Suprapubic skin (tissue), 3 donors: Measurements from ENCODE around the gene AFF2.

Experiments
- CTCF ChIP-seq, 2 donors: fragments of 200-600 bp in 1 of 2; fragments of 450-650 bp in 1 of 2; sonication (generic) in 1 of 2; IDR thresholded peaks; one replicate each; pipeline ENCODE4 v1.5.1; 2016 to 2019; ENCODE audit warnings: antibody characterized with exemption in 2 of 2, mild to moderate bottlenecking in 1 of 2, moderate library complexity in 1 of 2
- POLR2AphosphoS5 ChIP-seq, 3 donors: sonication (generic); formaldehyde crosslinking; IDR thresholded peaks; one replicate each; pipeline ENCODE4 v1.6.1; 2017; ENCODE audit warnings: antibody characterized with exemption in 3 of 3

GRCh38 chrX:148541584-148541940, 41.1 kb downstream of the AFF2 start:
- TF ChIP-seq CTCF (IDR thresholded peaks at IDR 0.05) (no peak), POLR2AphosphoS5 (IDR thresholded peaks at IDR 0.05) (no peak)
